ENCODE measurements around the gene FIBP. TPM values are rescaled to one million over a fixed set of nuclear protein-coding genes. Genes with fewer than 3 reads are reported as not detected.

FIBP gene
- total and polyA plus RNA-seq, 2 of the 8 experiments (the other 6 are each of a cell fraction or from before 2014, with no cell fraction given), result 74.3 to 173 TPM

- 88% methylated on average over 18 of the region's 18 CpGs; no CpG with 5 or more reads in 1 of the 2 experiments for WGBS, 2 experiments (ENCODE audit: extremely low coverage in 1 of 2, insufficient coverage in 1 of 2, insufficient read length in 1 of 2, insufficient replicate concordance in 2 of 2, low coverage in 1 of 2, low lambda C conversion rate in 2 of 2, missing lambda C conversion rate in 1 of 2)
- H3K79me2 ChIP-seq (ENCODE audit: control insufficient read depth in 1 of 2, insufficient read depth in 2 of 2, low read length in 2 of 2), result peaks cover 0 to 5% of the 10 kb centered on the region in 2 experiments; a peak in 1 of 4 replicates
- TF ChIP-seq TEAD4 (IDR thresholded peaks at IDR 0.05; ENCODE audit: low read depth, low read length) (no peak), JUN (IDR thresholded peaks at IDR 0.05; ENCODE audit: low read depth, low read length) (no peak), ATF3 (IDR thresholded peaks at IDR 0.05; ENCODE audit: insufficient read depth, low read depth, low read length) (no peak), CTCF (IDR thresholded peaks at IDR 0.05; ENCODE audit: control extremely low read depth in 1 of 3, insufficient read depth in 1 of 3, low read depth in 1 of 3, low read length in 3 of 3) (no peak), RBBP5 (IDR thresholded peaks at IDR 0.05; ENCODE audit: borderline replicate concordance, low read depth, low read length) (no peak), SIRT6 (IDR thresholded peaks at IDR 0.05; ENCODE audit: low read length) (no peak), CHD2 (IDR thresholded peaks at IDR 0.05; ENCODE audit: low read length) (no peak), GABPA (IDR thresholded peaks at IDR 0.05; ENCODE audit: borderline replicate concordance, insufficient read depth, low read length) (no peak), SRF (IDR thresholded peaks at IDR 0.05; ENCODE audit: low read depth, low read length) (no peak)
Observed at GRCh38 chr11:65864706-65865471, 23.4 kb downstream of the FIBP start.

More at GRCh38 chr11:65864706-65865471, 23.4 kb downstream of the FIBP start:
- Histone ChIP-seq H3K14ac (ENCODE audit: insufficient read length) (no peak overlapping the region), H4K20me1 (replicated peaks in 1 of 2; ENCODE audit: control insufficient read depth in 1 of 2, insufficient read depth in 2 of 2, low read length in 2 of 2) (no peaks in the 10 kb centered on the region), H3K36me3 (ENCODE audit: control insufficient read depth in 2 of 4, insufficient read depth in 4 of 4, low read length in 3 of 4) (peaks cover 5 to 17% (median 14%) of the 10 kb centered on the region in 4 experiments), H3K27ac (ENCODE audit: low read depth, low read length) (no peak overlapping the region), H2BK20ac (ENCODE audit: low read length) (no peak overlapping the region), H4K8ac (ENCODE audit: extremely low read depth, insufficient read depth, low read length) (no peak overlapping the region), H3K79me1 (ENCODE audit: low read depth, low read length) (no peaks in the 10 kb centered on the region; the same call in 1 of the 2 replicates), H4K91ac (replicated peaks; ENCODE audit: insufficient read length, low read length) (no peak overlapping the region), H3K4me2 (ENCODE audit: insufficient read depth in 1 of 2, low read depth in 2 of 2, low read length in 2 of 2) (no peak overlapping the region), H3K4me1 (replicated peaks in 1 of 4; ENCODE audit: control insufficient read depth in 3 of 4, insufficient read depth in 4 of 4, low read length in 3 of 4) (peaks cover 0 to 10% (median 7%) of the 10 kb centered on the region in 4 experiments; a peak in 5 of 7 replicates), H4K5ac (ENCODE audit: insufficient read length, low read depth, low read length) (no peak overlapping the region), H3K9ac (replicated peaks in 1 of 4; ENCODE audit: extremely low read depth in 1 of 4, low read depth in 3 of 4, low read length in 3 of 4) (no peak overlapping the region), H3K18ac (ENCODE audit: extremely low read depth, low read length) (no peak overlapping the region), H2BK5ac (ENCODE audit: low read depth, low read length) (no peak overlapping the region), H3K4me3 (ENCODE audit: extremely low read depth in 1 of 4, insufficient read depth in 2 of 4, low read depth in 3 of 4, low read length in 4 of 4) (no peak overlapping the region), H2BK12ac (ENCODE audit: low read depth, low read length) (no peak overlapping the region), H3K23me2 (ENCODE audit: low read depth, low read length) (peaks cover 16% of the 10 kb centered on the region), H2BK120ac (replicated peaks; ENCODE audit: low read depth, low read length) (no peak overlapping the region), H3K27me3 (replicated peaks in 1 of 4; ENCODE audit: control insufficient read depth in 3 of 4, extremely low read depth in 1 of 4, insufficient read depth in 3 of 4, low read length in 3 of 4) (peaks cover 0 to 10% (median 2%) of the 10 kb centered on the region in 4 experiments; a peak in 3 of 7 replicates), H2AFZ (ENCODE audit: low read length) (no peak overlapping the region), H3K56ac (replicated peaks; ENCODE audit: insufficient read length, low read depth, low read length) (no peak overlapping the region), H3K23ac (ENCODE audit: insufficient read length) (no peak overlapping the region), H2AK5ac (ENCODE audit: low read depth, low read length) (no peak overlapping the region), H3K9me3 (ENCODE audit: insufficient read depth in 2 of 2, low read depth in 1 of 2, low read length in 1 of 2) (no peaks in the 10 kb centered on the region), H2BK15ac (ENCODE audit: low read length) (no peak overlapping the region), H3K4ac (replicated peaks; ENCODE audit: insufficient read length, low read depth, low read length) (no peak overlapping the region)
- DNase-seq (ENCODE audit: low read depth in 1 of 2, low spot score in 2 of 2) (no peak), FAIRE-seq (no peak)
- ChIA-PET POLR2A (ENCODE audit: partially characterized antibody) (interaction anchor here (38.3 to 39.7 kb wide), 2 partner anchors 9 to 10 kb away, joined by 1071 read pairs; partner anchors contain the start of genes CCDC85B, CFL1, CTSW and EFEMP2), CTCF (ENCODE audit: partially characterized antibody) (interaction anchor here (7.9 to 9.9 kb wide), 2 partner anchors 15 to 23 kb away, joined by 98 to 191 read pairs; partner anchors contain the start of genes CCDC85B and FIBP)
